ENCODE data around the gene ROCK2.

DNA sequence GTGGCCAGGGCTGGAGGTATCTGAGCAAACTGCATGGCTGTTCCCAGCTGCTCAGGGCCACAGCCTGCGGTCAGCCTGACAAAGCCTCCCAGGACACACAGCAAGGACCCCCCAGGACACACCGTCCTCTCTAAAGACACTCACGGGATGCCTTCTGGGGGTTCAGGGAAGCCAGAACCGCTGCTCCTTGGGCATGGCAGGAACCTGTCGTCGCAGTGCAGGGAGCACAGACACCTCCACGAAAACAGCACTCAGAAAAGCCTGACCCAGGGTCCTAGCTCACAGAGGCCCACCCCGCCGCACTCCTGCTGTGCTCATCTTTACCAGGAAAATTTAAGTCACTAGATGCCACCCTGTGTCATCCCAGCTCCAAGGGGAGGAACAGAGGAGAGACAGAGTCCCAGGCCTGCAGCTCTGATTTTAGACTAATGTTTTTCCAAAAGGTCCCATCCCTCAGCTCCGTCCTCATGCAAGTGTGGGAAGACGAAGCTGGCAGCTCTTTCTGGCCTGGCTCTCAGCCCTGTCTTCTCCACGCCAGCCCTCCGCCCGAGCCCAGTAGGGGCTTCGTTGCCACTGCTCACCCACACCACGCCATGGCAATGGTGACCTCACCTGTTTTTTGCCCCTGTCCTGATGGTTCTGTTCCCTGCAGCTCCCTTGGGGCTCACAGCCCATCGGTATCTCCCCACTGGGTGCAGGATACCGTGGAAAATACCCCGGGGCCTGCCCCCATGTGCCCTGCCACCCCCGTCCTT, 213.1 kb downstream of the ROCK2 start:
- TF ChIP-seq CTCF (IDR thresholded peaks at IDR 0.05) (no peak), POLR2A (IDR thresholded peaks at IDR 0.05) (no peak)
